Neuron (in vitro differentiated cells): Measurements from ENCODE around the gene RYR2.
A peak's percentile ranks its signal among the peaks of the same experiment; 100 is the strongest.

Experiments used
- H2AFZ ChIP-seq: one replicate; pipeline ENCODE4 v1.6.1; 2013; ENCODE audit warnings: low read depth, mild to moderate bottlenecking, inconsistent platforms, low read length, moderate library complexity
- H3K27me3 ChIP-seq: one replicate; pipeline ENCODE4 v1.6.1; 2013; ENCODE audit warnings: low read length; ENCODE audit not compliant: insufficient read depth
- H3K36me3 ChIP-seq: one replicate; pipeline ENCODE4 v1.6.1; 2013; ENCODE audit warnings: low read length; ENCODE audit not compliant: insufficient read depth
- H3K4me1 ChIP-seq: one replicate; pipeline ENCODE4 v1.6.1; 2013; ENCODE audit warnings: low read length; ENCODE audit not compliant: insufficient read depth
- H3K4me3 ChIP-seq: 2 replicates; pipeline ENCODE4 v1.5.1; 2013; ENCODE audit warnings: mild to moderate bottlenecking, low read length, moderate library complexity
- H3K9me3 ChIP-seq: one replicate; pipeline ENCODE4 v1.6.1; 2013; ENCODE audit warnings: low read length

RYR2 gene

GRCh38 chr1:237038211-237038610, 3.8 kb upstream of the RYR2 start:
- Histone ChIP-seq H3K4me1 (peaks cover 8% of the 10 kb centered on the region), H2AFZ (no peak overlapping the region), H3K36me3 (no peaks in the 10 kb centered on the region), H3K4me3 (no peak overlapping the region), H3K9me3 (no peaks in the 10 kb centered on the region), H3K27me3 (peaks cover 28% of the 10 kb centered on the region)

GRCh38 chr1:237040823-237041222, 1.2 kb upstream of the RYR2 start:
- Histone ChIP-seq H2AFZ (no peak overlapping the region), H3K27me3 (peaks cover 45% of the 10 kb centered on the region), H3K4me1 (peaks cover 11% of the 10 kb centered on the region), H3K4me3 (no peak overlapping the region), H3K36me3 (no peaks in the 10 kb centered on the region), H3K9me3 (no peaks in the 10 kb centered on the region)

GRCh38 chr1:237041461-237041794, 556 bp upstream of the RYR2 start:
- no peaks in the 10 kb centered on the region for H3K9me3 ChIP-seq
- no peak overlapping the region for H2AFZ ChIP-seq
- H3K4me3 ChIP-seq = no peak overlapping the region
- peaks cover 44% of the 10 kb centered on the region for H3K27me3 ChIP-seq
- peaks cover 11% of the 10 kb centered on the region for H3K4me1 ChIP-seq
- H3K36me3 ChIP-seq = no peaks in the 10 kb centered on the region

GRCh38 chr1:237042526-237042891, 525 bp downstream of the RYR2 start:
- H3K4me3 ChIP-seq = peak overlapping the region; percentile 43
- no peaks in the 10 kb centered on the region for H3K36me3 ChIP-seq
- H3K4me1 ChIP-seq = peaks cover 11% of the 10 kb centered on the region
- H2AFZ ChIP-seq = peak overlapping the region; percentile 56
- H3K9me3 ChIP-seq = no peaks in the 10 kb centered on the region
- peaks cover 46% of the 10 kb centered on the region for H3K27me3 ChIP-seq

GRCh38 chr1:237042892-237043576, 1.1 kb downstream of the RYR2 start:
- H3K4me1 ChIP-seq = peaks cover 11% of the 10 kb centered on the region
- no peaks in the 10 kb centered on the region for H3K36me3 ChIP-seq
- peaks cover 49% of the 10 kb centered on the region for H3K27me3 ChIP-seq
- H3K4me3 ChIP-seq = peak overlapping the region; percentile 43
- no peaks in the 10 kb centered on the region for H3K9me3 ChIP-seq
- H2AFZ ChIP-seq = peak overlapping the region; percentile 56

- H3K36me3 ChIP-seq = no peaks in the 10 kb centered on the region
- H3K4me3 ChIP-seq = peak overlapping the region; percentile 43
- no peak overlapping the region for H2AFZ ChIP-seq
- H3K4me1 ChIP-seq = peaks cover 11% of the 10 kb centered on the region
- peaks cover 52% of the 10 kb centered on the region for H3K27me3 ChIP-seq
- H3K9me3 ChIP-seq = no peaks in the 10 kb centered on the region
Measured at GRCh38 chr1:237043846-237044636, 2.1 kb downstream of the RYR2 start.

GRCh38 chr1:237045278-237046016, 3.5 kb downstream of the RYR2 start:
- Histone ChIP-seq H3K36me3 (no peaks in the 10 kb centered on the region), H3K4me3 (no peak overlapping the region), H3K9me3 (no peaks in the 10 kb centered on the region), H3K4me1 (peaks cover 11% of the 10 kb centered on the region), H3K27me3 (peaks cover 54% of the 10 kb centered on the region), H2AFZ (no peak overlapping the region)

GRCh38 chr1:237048803-237049202, 6.8 kb downstream of the RYR2 start:
- Histone ChIP-seq H3K4me1 (no peaks in the 10 kb centered on the region), H3K9me3 (no peaks in the 10 kb centered on the region), H3K4me3 (no peak overlapping the region), H3K36me3 (no peaks in the 10 kb centered on the region), H3K27me3 (peaks cover 27% of the 10 kb centered on the region), H2AFZ (no peak overlapping the region)

GRCh38 chr1:237050185-237050584, 8.2 kb downstream of the RYR2 start:
- Histone ChIP-seq H2AFZ (no peak overlapping the region), H3K4me3 (no peak overlapping the region), H3K27me3 (peaks cover 13% of the 10 kb centered on the region), H3K4me1 (no peaks in the 10 kb centered on the region), H3K36me3 (no peaks in the 10 kb centered on the region), H3K9me3 (no peaks in the 10 kb centered on the region)

- H2AFZ ChIP-seq = no peak overlapping the region
- peaks cover 13% of the 10 kb centered on the region for H3K27me3 ChIP-seq
- H3K9me3 ChIP-seq = no peaks in the 10 kb centered on the region
- H3K4me1 ChIP-seq = no peaks in the 10 kb centered on the region
- H3K36me3 ChIP-seq = no peaks in the 10 kb centered on the region
- H3K4me3 ChIP-seq = no peak overlapping the region
Measured at GRCh38 chr1:237050915-237051314, 8.9 kb downstream of the RYR2 start.

GRCh38 chr1:237054313-237054712, 12.3 kb downstream of the RYR2 start:
- H3K4me1 ChIP-seq = no peaks in the 10 kb centered on the region
- H2AFZ ChIP-seq = no peak overlapping the region
- H3K9me3 ChIP-seq = no peaks in the 10 kb centered on the region
- no peak overlapping the region for H3K4me3 ChIP-seq
- no peaks in the 10 kb centered on the region for H3K36me3 ChIP-seq
- peaks cover 2% of the 10 kb centered on the region for H3K27me3 ChIP-seq

GRCh38 chr1:237058470-237058869, 16.5 kb downstream of the RYR2 start:
- Histone ChIP-seq H3K36me3 (no peaks in the 10 kb centered on the region), H3K4me3 (no peak overlapping the region), H3K4me1 (no peaks in the 10 kb centered on the region), H2AFZ (no peak overlapping the region), H3K9me3 (no peaks in the 10 kb centered on the region), H3K27me3 (no peaks in the 10 kb centered on the region)

GRCh38 chr1:237059244-237059643, 17.3 kb downstream of the RYR2 start:
- H3K36me3 ChIP-seq = no peaks in the 10 kb centered on the region
- H3K27me3 ChIP-seq = no peaks in the 10 kb centered on the region
- no peaks in the 10 kb centered on the region for H3K9me3 ChIP-seq
- no peak overlapping the region for H3K4me3 ChIP-seq
- H3K4me1 ChIP-seq = no peaks in the 10 kb centered on the region
- H2AFZ ChIP-seq = no peak overlapping the region
